ENCODE results near the gene SCAF4.
"Not testable (repeated sequence)": the region's sequence is repeated elsewhere in the genome, so short reads cannot be mapped to it uniquely, and the experiment has no call there.

The SCAF4 gene

DNA sequence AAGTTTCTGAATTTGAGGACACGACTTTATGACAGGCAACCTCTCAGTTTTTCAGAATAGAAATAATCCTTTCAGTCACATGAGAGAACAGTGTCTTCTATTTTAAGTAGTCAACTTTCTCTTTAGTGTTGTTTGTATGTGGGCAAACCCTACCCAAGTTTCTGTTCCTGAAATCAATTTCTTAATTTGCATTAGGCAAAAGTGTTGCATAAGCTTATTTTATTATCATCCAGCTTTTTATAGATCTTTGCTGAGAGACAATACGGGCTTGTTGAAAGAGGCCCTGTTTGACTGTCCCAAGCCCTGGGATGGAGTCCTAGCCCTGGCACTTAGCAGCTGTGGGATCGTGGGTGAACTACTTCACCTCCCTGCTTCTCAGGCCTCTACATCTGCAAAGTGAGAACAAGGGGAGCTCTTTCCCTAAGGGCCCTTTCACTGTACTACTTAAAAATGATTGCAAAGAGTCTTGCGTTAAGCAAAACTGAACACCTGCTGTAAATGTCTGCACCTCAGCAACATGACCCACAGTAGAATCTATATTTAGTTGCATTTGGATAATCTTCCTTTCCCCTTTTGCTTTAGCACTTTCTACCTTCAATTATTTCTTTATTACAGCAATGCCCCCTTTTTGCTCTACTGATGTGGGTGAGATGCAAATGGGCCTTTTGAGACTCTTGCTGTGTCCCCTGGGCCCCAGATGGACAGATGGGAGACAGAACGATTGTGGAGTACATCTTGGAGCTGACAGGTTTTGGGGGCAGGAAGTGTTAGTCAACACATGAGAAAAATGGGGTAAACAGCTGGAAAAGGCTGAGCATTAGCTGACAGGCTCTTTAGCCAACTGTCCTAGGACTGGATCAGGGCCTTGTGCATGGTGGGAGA lies 41.0 kb upstream of the SCAF4 start:
- peak; percentile 67 for DNase-seq (ENCODE audit: extremely low spot score)
- CTCF ChIA-PET: interaction anchor here (0.8 to 3.3 kb wide), 5 partner anchors 9 to 485 kb away, joined by 3 to 12 read pairs (median 3); no protein-coding TSS in a partner anchor
- POLR2A ChIA-PET: no interaction called here
- TF ChIP-seq, protein P1, sequence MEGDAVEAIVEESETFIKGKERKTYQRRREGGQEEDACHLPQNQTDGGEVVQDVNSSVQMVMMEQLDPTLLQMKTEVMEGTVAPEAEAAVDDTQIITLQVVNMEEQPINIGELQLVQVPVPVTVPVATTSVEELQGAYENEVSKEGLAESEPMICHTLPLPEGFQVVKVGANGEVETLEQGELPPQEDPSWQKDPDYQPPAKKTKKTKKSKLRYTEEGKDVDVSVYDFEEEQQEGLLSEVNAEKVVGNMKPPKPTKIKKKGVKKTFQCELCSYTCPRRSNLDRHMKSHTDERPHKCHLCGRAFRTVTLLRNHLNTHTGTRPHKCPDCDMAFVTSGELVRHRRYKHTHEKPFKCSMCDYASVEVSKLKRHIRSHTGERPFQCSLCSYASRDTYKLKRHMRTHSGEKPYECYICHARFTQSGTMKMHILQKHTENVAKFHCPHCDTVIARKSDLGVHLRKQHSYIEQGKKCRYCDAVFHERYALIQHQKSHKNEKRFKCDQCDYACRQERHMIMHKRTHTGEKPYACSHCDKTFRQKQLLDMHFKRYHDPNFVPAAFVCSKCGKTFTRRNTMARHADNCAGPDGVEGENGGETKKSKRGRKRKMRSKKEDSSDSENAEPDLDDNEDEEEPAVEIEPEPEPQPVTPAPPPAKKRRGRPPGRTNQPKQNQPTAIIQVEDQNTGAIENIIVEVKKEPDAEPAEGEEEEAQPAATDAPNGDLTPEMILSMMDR (IDR thresholded peaks at IDR 0.05; ENCODE audit: control extremely low read depth, extremely low read depth, low read depth, missing control alignments): no peak

DNA sequence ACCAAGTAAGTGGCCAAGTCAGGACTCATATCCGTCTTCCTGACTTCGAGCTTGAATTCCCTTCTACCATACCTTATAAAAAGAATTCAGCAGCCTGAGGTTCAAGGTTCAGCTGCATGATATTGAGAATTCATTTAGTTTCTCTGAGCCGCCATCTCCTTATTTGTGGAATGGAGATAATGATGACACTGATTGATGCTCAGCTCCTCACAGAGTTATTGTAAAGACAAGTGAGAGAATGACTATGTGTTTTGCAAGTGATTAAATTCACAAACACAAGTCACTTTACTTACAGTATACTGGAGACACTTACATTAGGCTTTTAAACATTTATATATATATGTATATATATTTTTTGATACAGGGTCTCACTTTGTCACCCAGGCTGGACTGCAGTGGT lies 39.8 kb upstream of the SCAF4 start:
- ChIA-PET CTCF (interaction anchor here (1.4 to 3.3 kb wide), 2 partner anchors 14 to 486 kb away, joined by 3 to 12 read pairs; no protein-coding TSS in a partner anchor), POLR2A (no interaction called here)
- no peak for DNase-seq (ENCODE audit: extremely low spot score)
- TF ChIP-seq, protein P1 (IDR thresholded peaks at IDR 0.05; ENCODE audit: control extremely low read depth, extremely low read depth, low read depth, missing control alignments): no peak

DNA sequence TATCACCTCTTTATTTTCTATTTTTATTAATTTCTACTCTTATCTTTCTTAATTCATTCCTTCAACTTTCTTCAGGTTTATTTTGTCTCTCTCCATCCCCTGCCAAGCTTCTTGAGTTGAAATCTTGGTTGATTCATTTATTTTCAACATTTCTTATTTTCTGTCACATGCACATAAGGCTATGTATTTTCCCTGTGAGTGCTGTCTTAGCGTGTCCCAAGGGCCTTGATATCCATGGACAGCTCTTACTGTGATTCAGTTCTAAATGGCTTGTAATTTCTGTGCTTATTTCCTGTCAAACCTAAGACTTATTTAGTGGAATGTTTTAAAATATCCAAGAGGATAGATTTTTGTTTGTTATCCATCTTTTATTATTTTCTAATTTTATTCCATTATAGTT lies 36.8 kb upstream of the SCAF4 start:
- TF ChIP-seq, protein P1 (IDR thresholded peaks at IDR 0.05; ENCODE audit: control extremely low read depth, extremely low read depth, low read depth, missing control alignments): no peak
- ChIA-PET CTCF (no interaction called here), POLR2A (no interaction called here)
- DNase-seq (ENCODE audit: extremely low spot score): no peak

DNA sequence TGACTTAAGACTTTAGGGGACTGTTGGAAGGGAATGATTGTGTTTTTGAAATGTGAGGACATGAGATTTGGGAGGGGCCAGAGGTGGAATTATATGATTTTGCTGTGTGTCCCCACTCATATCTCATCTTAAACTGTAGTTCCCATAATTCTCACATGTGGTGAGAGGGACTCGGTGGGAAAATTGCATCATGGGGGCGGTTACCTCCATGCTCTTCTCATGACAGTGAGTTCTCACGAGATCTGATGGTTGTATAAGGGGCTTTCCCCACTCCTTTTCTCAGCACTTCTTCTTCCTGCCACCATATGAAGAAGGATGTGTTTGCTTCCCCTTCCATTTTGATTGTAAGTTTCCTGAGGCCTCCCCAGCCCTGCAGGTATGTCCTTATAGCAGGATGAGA lies 35.0 kb upstream of the SCAF4 start:
- CTCF ChIA-PET: interaction anchor here (1.4 kb wide), 1 partner anchor 19 kb away, joined by 4 read pairs; no protein-coding TSS in a partner anchor
- POLR2A ChIA-PET: no interaction called here
- TF ChIP-seq, protein P1 (IDR thresholded peaks at IDR 0.05; ENCODE audit: control extremely low read depth, extremely low read depth, low read depth, missing control alignments): no peak
- no peak for DNase-seq (ENCODE audit: extremely low spot score)

DNA sequence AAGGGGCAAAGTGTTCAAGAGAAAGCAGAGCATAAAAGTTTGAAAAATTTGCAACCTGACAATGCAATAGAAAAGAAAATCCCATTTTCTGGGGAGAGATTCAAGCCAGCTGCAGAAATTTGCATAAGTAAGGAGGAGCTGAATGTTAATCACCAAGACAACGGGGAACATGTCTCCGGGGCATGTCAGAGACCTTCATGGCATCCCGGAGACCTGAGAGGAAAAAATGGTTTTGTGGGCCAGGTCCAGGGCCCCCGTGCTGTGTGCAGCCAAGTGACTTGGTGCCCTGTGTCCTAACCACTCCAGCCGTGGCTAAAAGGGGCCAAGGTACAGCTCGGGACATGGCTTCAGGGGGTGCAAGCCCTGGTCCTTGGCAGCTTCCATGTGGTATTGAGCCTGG lies 33.9 kb upstream of the SCAF4 start:
- CTCF ChIA-PET: interaction anchor here (0.9 kb wide), 1 partner anchor 185 kb away, joined by 3 read pairs; no protein-coding TSS in a partner anchor
- POLR2A ChIA-PET; DNase-seq (ENCODE audit: extremely low spot score): not testable (repeated sequence)

DNA sequence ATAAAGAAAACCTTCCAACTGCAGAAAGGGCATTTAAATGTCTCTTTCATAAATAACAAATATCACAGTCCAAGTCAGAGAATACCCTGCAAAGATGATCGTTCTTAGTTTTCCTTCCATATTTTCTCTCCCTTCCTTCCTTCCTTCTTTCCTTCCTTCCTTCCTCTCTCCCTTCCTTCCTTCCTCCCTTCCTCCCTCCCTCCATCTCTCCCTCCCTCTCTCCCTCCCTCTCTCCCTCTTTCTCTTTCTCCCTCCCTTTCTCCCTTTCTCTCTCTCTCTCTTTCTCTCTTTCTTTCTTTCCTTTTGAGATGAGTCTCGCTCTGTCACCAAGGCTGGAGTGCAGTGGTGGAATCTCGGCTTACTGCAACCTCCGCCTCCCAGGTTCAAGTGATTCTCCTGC lies 29.0 kb upstream of the SCAF4 start:
- TF ChIP-seq, protein P1 (IDR thresholded peaks at IDR 0.05; ENCODE audit: control extremely low read depth, extremely low read depth, low read depth, missing control alignments): no peak
- no peak for DNase-seq (ENCODE audit: extremely low spot score)
- ChIA-PET CTCF (no interaction called here), POLR2A (no interaction called here)

DNA sequence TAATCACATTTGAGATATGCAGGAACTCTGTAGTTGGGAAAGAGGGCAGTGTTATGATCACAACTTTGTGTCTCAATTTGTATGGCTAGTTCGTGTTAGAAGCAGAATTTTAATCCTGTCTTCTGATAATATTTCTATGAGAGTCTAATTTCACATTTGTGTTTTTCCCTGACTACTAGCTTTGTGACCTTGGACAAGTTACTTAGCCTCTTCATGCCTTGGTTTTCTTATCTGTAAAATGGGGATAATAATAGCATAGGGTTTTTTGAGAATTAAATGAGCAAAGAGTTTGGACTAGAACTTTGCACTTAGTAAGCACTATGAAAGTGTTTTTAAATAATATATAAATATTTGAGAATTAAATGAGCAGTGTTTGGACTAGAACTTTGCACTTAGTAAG lies 24.9 kb upstream of the SCAF4 start:
- POLR2A ChIA-PET: no interaction called here
- CTCF ChIA-PET: no interaction called here

More for the DNA sequence above, 24.9 kb upstream of the SCAF4 start:
- TF ChIP-seq, protein P1 (IDR thresholded peaks at IDR 0.05; ENCODE audit: control extremely low read depth, extremely low read depth, low read depth, missing control alignments): no peak
- DNase-seq (ENCODE audit: extremely low spot score): no peak
